H1 (cell line): ENCODE measurements around the gene KRTAP9-7. TPM values are rescaled to one million over a fixed set of nuclear protein-coding genes. Genes with fewer than 3 reads are reported as not detected.

Experiments
- CTCF ChIP-seq, 3 experiments: IDR thresholded peaks; 1 replicate in 2 of 3; 2 replicates in 1 of 3; pipeline versions ENCODE4 v1.5.1 to v1.6.1; 2011; ENCODE audit warnings: low read length in 3 of 3, mild to moderate bottlenecking in 3 of 3, inconsistent platforms in 2 of 3, low read depth in 1 of 3, moderate library complexity in 1 of 3; ENCODE audit not compliant: insufficient read depth in 1 of 3; ENCODE audit errors: control extremely low read depth in 1 of 3
- JUN ChIP-seq: IDR thresholded peaks from 2 replicates; pipeline ENCODE4 v1.6.1; 2011; ENCODE audit warnings: low read depth, mild to moderate bottlenecking, improper control_type of control experiment, low read length
- MAX ChIP-seq: IDR thresholded peaks from 2 replicates; pipeline ENCODE4 v1.6.1; 2012; ENCODE audit warnings: inconsistent platforms
- RBBP5 ChIP-seq: IDR thresholded peaks from 2 replicates; pipeline ENCODE4 v1.7.1; 2012; ENCODE audit warnings: low read depth, mild to moderate bottlenecking, inconsistent platforms, low read length, moderate library complexity, borderline replicate concordance
- RNF2 ChIP-seq: fragments of 200-900, 300-1000 bp; sonication (generic); IDR thresholded peaks from 2 replicates; pipeline ENCODE4 v1.7.1; 2016; ENCODE audit warnings: borderline replicate concordance, low read depth, mild to moderate bottlenecking, antibody characterized with exemption, low read length; ENCODE audit not compliant: poor library complexity, severe bottlenecking; ENCODE audit errors: missing control alignments
- TAF7 ChIP-seq: optimal IDR thresholded peaks from 2 replicates; pipeline ENCODE3; 2011; ENCODE audit warnings: low read depth, mild to moderate bottlenecking, inconsistent platforms, low read length, moderate library complexity, borderline replicate concordance
- polyA plus RNA-seq, 7 experiments: library from polyadenylated mRNA; depleted of rRNA in 3 of 7; stranded (reverse) in 5 of 7; unstranded in 2 of 7; fragments of >200 nt in 5 of 7; fragments of 200-250 nt in 2 of 7; gene quantifications; 1 replicate in 5 of 7; 2 replicates in 1 of 7; 4 replicates in 1 of 7; pipeline versions ENCODE4 v1.2.1 to v1.2.3, GENCODE V29; 2011 to 2013; ENCODE audit warnings: missing spikeins in 2 of 7, mixed read lengths in 2 of 7
- total RNA-seq: library from RNA; stranded (reverse); fragmentation: NEBNext Ultra II Directional; extraction: Animal tissue kit (Norgen Biotek cat#: 25700); gene quantifications from 2 replicates; pipeline ENCODE4 v1.2.1, GENCODE V29; 2021

The KRTAP9-7 gene
- total and polyA plus RNA-seq, 2 of the 8 experiments (the other 6 are each of a cell fraction or from before 2014, with no cell fraction given), result not detected

GRCh38 chr17:41307647-41308046, 32.1 kb downstream of the KRTAP9-7 start (continued):
- TF ChIP-seq MAX (no peak), JUN (no peak), CTCF (IDR thresholded peaks at IDR 0.05; ENCODE audit: control extremely low read depth in 1 of 3, insufficient read depth in 1 of 3, low read depth in 1 of 3, low read length in 3 of 3) (no peak), TAF7 (no peak), RBBP5 (no peak), RNF2 (no peak)
- TF ChIP-seq, all 59 proteins: peak for 0
